ENCODE results near the gene FXYD5. TPM values are rescaled to one million over a fixed set of nuclear protein-coding genes. Genes with fewer than 3 reads are reported as not detected.

Gene FXYD5, protein sequence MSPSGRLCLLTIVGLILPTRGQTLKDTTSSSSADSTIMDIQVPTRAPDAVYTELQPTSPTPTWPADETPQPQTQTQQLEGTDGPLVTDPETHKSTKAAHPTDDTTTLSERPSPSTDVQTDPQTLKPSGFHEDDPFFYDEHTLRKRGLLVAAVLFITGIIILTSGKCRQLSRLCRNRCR
- 12.7 and 13.6 TPM in 2 replicates for total RNA-seq (2021)
- percentile 39 among the genes with signal in this experiment for Bru-seq, nascent RNA
- BruChase-seq, experiment 1, labeled RNA remaining after a 2-hour chase = percentile 42 among the genes with signal in this experiment
- BruChase-seq, experiment 2, labeled RNA remaining after a 6-hour chase = percentile 40 among the genes with signal in this experiment
- long read RNA-seq, transcript FXYD5-204 (9 exons, 872 nt) = major isoform, 5 of 5 reads
- long read RNA-seq, partial matches to known transcripts = 0 of 5 reads
- long read RNA-seq, other reads (novel, unspliced or antisense) = 0 of 5 reads

GRCh38 chr19:35154525-35155406 lies at the start of gene FXYD5:
FXYD5 (plus strand) TSS chr19:35154735; CDS start chr19:35155551, 816 bp downstream.
- H3K27ac ChIP-seq (ENCODE audit: low read depth, low read length, poor library complexity, severe bottlenecking) = peak within 1 kb of the TSS; percentile 38
- H3K4me1 ChIP-seq (ENCODE audit: insufficient read depth, low read length, poor library complexity, severe bottlenecking) = peaks cover 6% of the 10 kb centered on the region
- intact Hi-C loops (cut with micrococcal nuclease; ENCODE audit: unreplicated experiment) = loop anchor here (10.0 kb wide), 1 partner anchor 90 kb away; the partner anchor contains the start of gene LSR
- no TSS peak for BruUV-seq (replicated peaks)
- peak within 1 kb of the TSS; percentile 66 for H3K4me3 ChIP-seq (ENCODE audit: low read depth, low read length, poor library complexity, severe bottlenecking)
- no peak for TF ChIP-seq CTCF (conservative IDR thresholded peaks at IDR 0.05; ENCODE audit: low read depth, low read length)
- no peak for TF ChIP-seq EZH2 (IDR thresholded peaks at IDR 0.05; ENCODE audit: borderline replicate concordance, low read depth, low read length, poor library complexity, severe bottlenecking)
- POLR2A ChIA-PET (ENCODE audit: low non-redundant PET) = no interaction called here
- no peaks in the 10 kb centered on the region for H3K36me3 ChIP-seq (ENCODE audit: insufficient read depth, low read length, poor library complexity, severe bottlenecking)
- H3K9me3 ChIP-seq (ENCODE audit: low read depth, low read length, poor library complexity, severe bottlenecking) = no peaks in the 10 kb centered on the region
- peaks cover 25% of the 10 kb centered on the region for H3K27me3 ChIP-seq (replicated peaks; ENCODE audit: insufficient read depth, low read depth, low read length, poor library complexity)
- DNase-seq (ENCODE audit: low spot score) = peak; percentile 76
- CTCF ChIA-PET = interaction anchor here (0.6 to 0.9 kb wide), 2 partner anchors 13 to 339 kb away, joined by 3 to 6 read pairs; no protein-coding TSS in a partner anchor

- no peaks in the 10 kb centered on the region for H3K27me3 ChIP-seq (replicated peaks; ENCODE audit: insufficient read depth, low read depth, low read length, poor library complexity)
- H3K4me1 ChIP-seq (ENCODE audit: insufficient read depth, low read length, poor library complexity, severe bottlenecking) = no peaks in the 10 kb centered on the region
- no peak for DNase-seq (ENCODE audit: low spot score)
- no peak overlapping the region for H3K27ac ChIP-seq (ENCODE audit: low read depth, low read length, poor library complexity, severe bottlenecking)
- intact Hi-C loops (cut with micrococcal nuclease; ENCODE audit: unreplicated experiment) = no loop called here
- no peak overlapping the region for H3K4me3 ChIP-seq (ENCODE audit: low read depth, low read length, poor library complexity, severe bottlenecking)
- TF ChIP-seq CTCF (conservative IDR thresholded peaks at IDR 0.05; ENCODE audit: low read depth, low read length) (no peak), EZH2 (IDR thresholded peaks at IDR 0.05; ENCODE audit: borderline replicate concordance, low read depth, low read length, poor library complexity, severe bottlenecking) (no peak)
- POLR2A ChIA-PET (ENCODE audit: low non-redundant PET) = no interaction called here
- CTCF ChIA-PET = no interaction called here
- no TSS peak for BruUV-seq (replicated peaks)
- no peaks in the 10 kb centered on the region for H3K36me3 ChIP-seq (ENCODE audit: insufficient read depth, low read length, poor library complexity, severe bottlenecking)
- H3K9me3 ChIP-seq (ENCODE audit: low read depth, low read length, poor library complexity, severe bottlenecking) = no peaks in the 10 kb centered on the region
Measured at GRCh38 chr19:35105047-35105410, 49.5 kb upstream of the FXYD5 start.

DNA sequence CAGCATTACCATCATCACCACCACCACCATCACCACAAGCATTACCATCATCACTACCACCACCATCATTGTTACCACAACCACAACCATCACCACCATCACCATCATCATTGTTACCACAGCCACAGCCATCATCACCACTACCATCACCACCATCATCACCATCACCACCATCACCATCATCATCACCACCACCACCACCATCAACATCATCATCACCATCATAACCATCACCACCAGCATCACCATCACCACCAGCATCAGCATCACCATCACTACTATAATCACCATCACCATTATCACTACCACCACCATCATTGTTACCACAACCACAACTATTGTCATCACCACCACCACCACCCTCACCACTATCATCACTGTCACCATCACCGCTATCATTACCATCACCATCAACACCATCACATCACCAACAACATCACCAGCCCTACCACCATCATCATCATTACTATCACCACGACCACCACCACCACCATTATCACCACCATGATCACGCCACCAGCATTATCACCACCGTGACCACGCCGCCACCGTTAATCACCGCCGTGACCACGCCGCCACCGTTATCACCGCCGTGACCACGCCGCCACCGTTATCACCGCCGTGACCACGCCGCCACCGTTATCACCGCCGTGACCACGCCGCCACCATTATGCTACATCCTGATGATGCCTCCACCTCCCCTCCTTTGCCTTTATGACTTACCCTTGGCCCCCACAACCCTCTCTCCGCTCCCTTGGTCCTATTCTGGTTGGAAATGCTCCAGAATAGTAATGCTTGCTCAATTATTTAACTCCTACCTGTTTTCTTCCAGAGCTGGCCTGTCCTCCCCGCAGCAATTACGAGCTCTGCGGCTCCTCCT lies 48.9 kb upstream of the FXYD5 start:
- CTCF ChIA-PET = no interaction called here
- no peaks in the 10 kb centered on the region for H3K4me1 ChIP-seq (ENCODE audit: insufficient read depth, low read length, poor library complexity, severe bottlenecking)
- no peak overlapping the region for H3K27ac ChIP-seq (ENCODE audit: low read depth, low read length, poor library complexity, severe bottlenecking)
- H3K36me3 ChIP-seq (ENCODE audit: insufficient read depth, low read length, poor library complexity, severe bottlenecking) = no peaks in the 10 kb centered on the region
- DNase-seq (ENCODE audit: low spot score) = no peak
- no TSS peak for BruUV-seq (replicated peaks)
- intact Hi-C loops (cut with micrococcal nuclease; ENCODE audit: unreplicated experiment) = no loop called here
- TF ChIP-seq EZH2 (IDR thresholded peaks at IDR 0.05; ENCODE audit: borderline replicate concordance, low read depth, low read length, poor library complexity, severe bottlenecking) (no peak), CTCF (conservative IDR thresholded peaks at IDR 0.05; ENCODE audit: low read depth, low read length) (no peak)
- POLR2A ChIA-PET (ENCODE audit: low non-redundant PET) = no interaction called here
- H3K27me3 ChIP-seq (replicated peaks; ENCODE audit: insufficient read depth, low read depth, low read length, poor library complexity) = no peaks in the 10 kb centered on the region
- H3K9me3 ChIP-seq (ENCODE audit: low read depth, low read length, poor library complexity, severe bottlenecking) = no peaks in the 10 kb centered on the region
- H3K4me3 ChIP-seq (ENCODE audit: low read depth, low read length, poor library complexity, severe bottlenecking) = no peak overlapping the region

Measured in A673 (cell line).